Ovary (tissue), 9 donors: Measurements from ENCODE around the gene BZW1. TPM values are rescaled to one million over a fixed set of nuclear protein-coding genes. Genes with fewer than 3 reads are reported as not detected.

ENCODE experiments used
- DNase-seq, 5 donors: peaks; one replicate each; pipeline ENCODE4 v3.0.0-alpha.2; 2019 to 2020
- H3K27ac ChIP-seq, 2 donors: fragments of 200-600 bp; one replicate each; pipeline versions ENCODE4 v1.5.1 to v1.8.0; 2019 to 2022
- H3K27me3 ChIP-seq: fragments of 200-600 bp; one replicate; pipeline ENCODE4 v1.8.0; 2022
- H3K36me3 ChIP-seq: fragments of 200-600 bp; sonication (generic); one replicate; pipeline ENCODE4 v1.5.1; 2019
- H3K4me1 ChIP-seq: one replicate; pipeline ENCODE4 v1.8.1; 2013; ENCODE audit warnings: mild to moderate bottlenecking, moderate library complexity; ENCODE audit not compliant: insufficient read depth
- H3K4me3 ChIP-seq: fragments of 200-600 bp; sonication (generic); one replicate; pipeline ENCODE4 v1.5.1; 2017
- H3K9me3 ChIP-seq, 2 donors: fragments of 200-600 bp in 1 of 2; sonication (generic) in 1 of 2; one replicate each; pipeline versions ENCODE4 v1.5.1 to v1.8.1; 2013 to 2019; ENCODE audit warnings: mild to moderate bottlenecking in 1 of 2, moderate library complexity in 1 of 2
- CTCF ChIP-seq, 3 donors: fragments of 450-650 bp in 2 of 3; fragments of 200-600 bp in 1 of 3; IDR thresholded peaks; one replicate each; pipeline versions ENCODE4 v1.5.1 to v1.8.0; 2016 to 2022; ENCODE audit warnings: antibody characterized with exemption in 3 of 3, mild to moderate bottlenecking in 1 of 3
- EP300 ChIP-seq: sonication (generic); formaldehyde crosslinking; IDR thresholded peaks from one replicate; pipeline ENCODE4 v1.6.1; 2017; ENCODE audit warnings: antibody characterized with exemption
- POLR2A ChIP-seq: fragments of 450-650 bp; IDR thresholded peaks from one replicate; pipeline ENCODE4 v1.6.1; 2017; ENCODE audit warnings: antibody characterized with exemption, mild to moderate bottlenecking, moderate library complexity
- WGBS, 3 donors: extraction: QIAGEN DNeasy Blood & Tissue Kit in 1 of 3; methylation state at CpG; one replicate each; pipeline versions ENCODE4 v1.1.5 to v1.1.7; 2013 to 2017; 5-methylcytosine and 5-hydroxymethylcytosine counted together
- intact Hi-C, 4 donors: fragments of 100-400 bp; cut with DNase I; formaldehyde crosslinking; loops; one replicate each; pipeline versions ENCODE4 v1.11.0 to v1.15.1; 2022 to 2023
- polyA plus RNA-seq, 2 donors: library from polyadenylated mRNA; stranded (reverse); fragments of 200-250 nt in 1 of 2; fragments of 350-450 nt in 1 of 2; fragmentation: Illumina TruSeq in 1 of 2; extraction: RNeasy Lipid Tissue Mini Kit (QIAGEN cat#74804) in 1 of 2; gene quantifications; one replicate each; pipeline ENCODE4 v1.2.3, GENCODE V29; 2013 to 2014
- total RNA-seq, 7 donors: library from RNA; depleted of rRNA in 2 of 7; stranded (reverse); fragments of >200 nt in 2 of 7; fragmentation: NEBNext Ultra II Directional in 3 of 7; extraction: Animal tissue kit (Norgen Biotek cat#: 25700) in 3 of 7; gene quantifications; one replicate each; pipeline versions ENCODE4 v1.1.0 to v1.2.4, GENCODE V29; 2016 to 2023
- donor health status: DM: no; HTN: no; CAD: no; lungs with moderate emphysema.
- donor health status: DM: no; HTN: no; CAD: no.
- donor health status: Bipolar disorder and iron deficiency.
- donor health status: DM: yes; HTN: yes; CAD: no.
- donor health status: DM: no; HTN: no; CAD: no.
- donor health status: DM: yes; HTN: yes; CAD: no.

The BZW1 gene
- total and polyA plus RNA-seq, 9 donors: 47.0 to 278 (median 134) TPM

- H3K4me1 ChIP-seq: no peaks in the 10 kb centered on the region
- DNase-seq: no peak
- H3K27ac ChIP-seq: no peak overlapping the region
- no peak for TF ChIP-seq EP300
- TF ChIP-seq POLR2A: no peak
- TF ChIP-seq CTCF (IDR thresholded peaks at IDR 0.05): no peak
- H3K4me3 ChIP-seq: no peak overlapping the region
- intact Hi-C loops: no loop called here
- no peaks in the 10 kb centered on the region for H3K27me3 ChIP-seq
- H3K36me3 ChIP-seq: no peaks in the 10 kb centered on the region
- WGBS, 3 donors: 85 to 86% (median 85%) methylated on average over 16 of the region's 16 CpGs
- no peaks in the 10 kb centered on the region for H3K9me3 ChIP-seq
These were observed 24.2 kb upstream of the BZW1 start for GRCh38 chr2:200787351-200788120.

DNA sequence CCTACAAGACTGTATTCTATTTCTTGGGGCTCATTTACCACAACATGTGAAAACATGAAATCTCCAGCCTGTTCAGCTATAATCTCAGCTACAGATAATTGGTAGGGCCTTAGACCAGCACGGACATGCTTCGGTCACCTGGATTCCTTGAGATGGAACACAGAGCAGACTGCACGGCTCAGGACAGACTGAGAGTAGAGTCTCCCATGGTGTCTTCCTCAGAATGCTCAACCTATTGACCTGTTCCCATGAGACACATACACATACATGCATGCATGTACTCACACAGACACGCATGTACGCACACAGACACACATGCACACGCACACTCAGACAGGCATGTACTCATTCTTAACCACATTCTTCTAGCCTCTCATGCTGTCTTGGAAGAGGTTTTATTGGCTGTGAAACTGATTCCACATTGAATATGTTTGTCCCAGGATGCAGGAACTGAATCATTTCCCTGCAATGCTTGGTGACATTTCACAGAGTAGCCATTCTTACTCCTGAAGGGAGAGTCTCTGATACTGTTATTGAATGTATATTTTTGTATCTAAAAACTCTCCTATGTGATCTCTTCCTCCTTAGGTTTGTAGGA lies 23.5 kb upstream of the BZW1 start:
- Histone ChIP-seq H3K27me3 (no peaks in the 10 kb centered on the region), H3K4me1 (no peaks in the 10 kb centered on the region), H3K9me3 (no peaks in the 10 kb centered on the region), H3K4me3 (no peak overlapping the region), H3K27ac (no peak overlapping the region), H3K36me3 (no peaks in the 10 kb centered on the region)
- TF ChIP-seq POLR2A (no peak), CTCF (IDR thresholded peaks at IDR 0.05) (no peak), EP300 (no peak)
- intact Hi-C loops: no loop called here
- DNase-seq: no peak
- 90 to 95% (median 91%) methylated on average over 6 of the region's 6 CpGs for WGBS, 3 donors

- Histone ChIP-seq H3K4me1 (peaks cover 3% of the 10 kb centered on the region), H3K4me3 (no peak overlapping the region), H3K36me3 (no peaks in the 10 kb centered on the region), H3K27me3 (no peaks in the 10 kb centered on the region), H3K27ac (no peak overlapping the region), H3K9me3 (no peaks in the 10 kb centered on the region)
- intact Hi-C loops: loop anchor here in 1 of 4 donors (10.0 kb wide), 1 partner anchor 45 kb away; no protein-coding TSS in a partner anchor
- WGBS, 3 donors: 57 to 75% (median 68%) methylated on average over 1 of the region's 1 CpG
- no peak for DNase-seq
- TF ChIP-seq EP300 (no peak), CTCF (IDR thresholded peaks at IDR 0.05) (no peak), POLR2A (no peak)
These were observed 21.5 kb upstream of the BZW1 start for GRCh38 chr2:200790185-200790584.

- H3K9me3 ChIP-seq: no peaks in the 10 kb centered on the region
- no peak for TF ChIP-seq CTCF (IDR thresholded peaks at IDR 0.05)
- TF ChIP-seq POLR2A: no peak
- no peak for TF ChIP-seq EP300
- no peak overlapping the region for H3K4me3 ChIP-seq
- peaks cover 3% of the 10 kb centered on the region for H3K4me1 ChIP-seq
- peak in 1 of 5 donors; percentile 23 for DNase-seq
- intact Hi-C loops: loop anchor here in 1 of 4 donors (10.0 kb wide), 1 partner anchor 47 kb away; no protein-coding TSS in a partner anchor
- H3K27me3 ChIP-seq: no peaks in the 10 kb centered on the region
- H3K27ac ChIP-seq: no peak overlapping the region
- no peaks in the 10 kb centered on the region for H3K36me3 ChIP-seq
These were observed 19.8 kb upstream of the BZW1 start for GRCh38 chr2:200791905-200792304.
